Nephron (organoid): ENCODE data around the gene TMEM72.

Source experiments
- H3K27ac Mint-ChIP-seq, 3 experiments: 2 replicates each; pipeline ENCODE4 v1.8.0; 2020; ENCODE audit warnings: mixed read lengths in 3 of 3, mild to moderate bottlenecking in 2 of 3, moderate library complexity in 1 of 3
- H3K27me3 Mint-ChIP-seq: 2 replicates; pipeline ENCODE4 v1.8.0; 2021; ENCODE audit warnings: low read depth, mild to moderate bottlenecking, moderate library complexity, mixed read lengths
- H3K36me3 Mint-ChIP-seq: 2 replicates; pipeline ENCODE4 v1.8.0; 2020; ENCODE audit warnings: low read depth, mixed read lengths
- H3K4me1 Mint-ChIP-seq: 2 replicates; pipeline ENCODE4 v1.8.0; 2020; ENCODE audit warnings: mixed read lengths
- H3K4me3 Mint-ChIP-seq, 3 experiments: 2 replicates each; pipeline ENCODE4 v1.8.0; 2020; ENCODE audit warnings: mild to moderate bottlenecking in 3 of 3, mixed read lengths in 3 of 3, moderate library complexity in 2 of 3
- H3K9me3 Mint-ChIP-seq: 2 replicates; pipeline ENCODE4 v1.8.0; 2020; ENCODE audit warnings: mixed read lengths
- TF ChIP-seq, protein P1 (sequence below), 3 experiments: fragments of 200-600 bp; sonication (generic); IDR thresholded peaks; one replicate each; pipeline ENCODE4 v1.5.0; 2021; ENCODE audit warnings: antibody characterized with exemption in 3 of 3; ENCODE audit not compliant: unreplicated experiment in 3 of 3

The TMEM72 gene

DNA sequence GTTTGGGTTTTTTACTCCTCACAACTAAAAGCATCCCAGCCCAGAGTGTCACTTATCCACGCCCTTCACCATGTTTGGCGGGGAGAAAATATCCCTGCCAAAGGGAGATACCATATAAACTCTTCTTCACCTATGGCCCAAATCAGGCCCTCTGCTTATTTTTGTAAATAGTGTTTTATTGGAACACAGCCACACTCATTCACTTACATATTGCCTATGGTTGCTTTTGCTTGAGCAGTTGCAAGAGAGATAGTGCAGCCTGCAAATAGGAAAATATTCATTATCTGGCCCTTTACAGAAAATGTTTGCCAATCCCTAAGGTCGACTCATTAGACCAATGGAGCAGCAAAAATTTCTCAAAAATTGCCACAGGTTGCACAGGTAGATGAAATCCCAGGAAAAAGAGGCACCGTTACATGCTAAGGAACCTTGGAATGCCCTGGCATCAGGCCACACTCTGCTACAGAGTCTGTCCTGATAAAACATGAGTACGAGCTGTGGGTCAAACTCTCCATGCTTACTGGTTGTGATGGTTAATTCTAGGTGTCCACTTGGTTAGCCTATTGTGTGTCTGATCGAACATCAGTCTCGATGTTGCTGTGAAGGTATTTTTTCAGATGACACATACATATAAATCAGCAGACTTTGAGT, 40.6 kb downstream of the TMEM72 start:
- TF ChIP-seq, protein P1, sequence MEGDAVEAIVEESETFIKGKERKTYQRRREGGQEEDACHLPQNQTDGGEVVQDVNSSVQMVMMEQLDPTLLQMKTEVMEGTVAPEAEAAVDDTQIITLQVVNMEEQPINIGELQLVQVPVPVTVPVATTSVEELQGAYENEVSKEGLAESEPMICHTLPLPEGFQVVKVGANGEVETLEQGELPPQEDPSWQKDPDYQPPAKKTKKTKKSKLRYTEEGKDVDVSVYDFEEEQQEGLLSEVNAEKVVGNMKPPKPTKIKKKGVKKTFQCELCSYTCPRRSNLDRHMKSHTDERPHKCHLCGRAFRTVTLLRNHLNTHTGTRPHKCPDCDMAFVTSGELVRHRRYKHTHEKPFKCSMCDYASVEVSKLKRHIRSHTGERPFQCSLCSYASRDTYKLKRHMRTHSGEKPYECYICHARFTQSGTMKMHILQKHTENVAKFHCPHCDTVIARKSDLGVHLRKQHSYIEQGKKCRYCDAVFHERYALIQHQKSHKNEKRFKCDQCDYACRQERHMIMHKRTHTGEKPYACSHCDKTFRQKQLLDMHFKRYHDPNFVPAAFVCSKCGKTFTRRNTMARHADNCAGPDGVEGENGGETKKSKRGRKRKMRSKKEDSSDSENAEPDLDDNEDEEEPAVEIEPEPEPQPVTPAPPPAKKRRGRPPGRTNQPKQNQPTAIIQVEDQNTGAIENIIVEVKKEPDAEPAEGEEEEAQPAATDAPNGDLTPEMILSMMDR (IDR thresholded peaks at IDR 0.05; ENCODE audit: unreplicated experiment in 3 of 3): no peak
- Mint-ChIP-seq H3K27ac (no peak overlapping the region), H3K4me3 (no peak overlapping the region), H3K9me3 (no peaks in the 10 kb centered on the region), H3K4me1 (peaks cover 67% of the 10 kb centered on the region), H3K27me3 (no peaks in the 10 kb centered on the region), H3K36me3 (peaks cover 23% of the 10 kb centered on the region)

DNA sequence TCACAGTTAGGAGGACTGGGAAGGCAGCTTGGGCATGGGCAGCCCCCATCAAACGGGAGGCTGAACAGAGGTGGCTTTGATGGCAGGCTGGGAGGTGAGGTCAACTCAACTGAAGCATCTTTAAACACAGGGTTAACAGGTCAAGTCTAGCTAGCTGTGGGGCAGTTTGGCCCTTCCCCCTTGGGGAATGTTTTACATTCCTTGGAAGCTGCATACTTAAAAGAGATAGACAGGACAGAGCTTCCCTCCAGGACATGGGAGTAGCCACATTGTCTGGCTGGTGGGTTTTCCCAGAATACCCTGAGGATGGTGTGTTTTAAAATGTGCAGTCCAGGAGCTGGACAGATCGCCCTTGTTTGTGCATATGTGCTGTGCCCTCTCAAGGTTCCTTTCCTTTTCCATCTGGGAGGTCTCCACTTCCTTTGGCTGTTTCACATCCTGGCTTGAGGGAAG, 41.7 kb downstream of the TMEM72 start:
- Mint-ChIP-seq H3K4me1 (peaks cover 67% of the 10 kb centered on the region), H3K4me3 (no peak overlapping the region), H3K27me3 (no peaks in the 10 kb centered on the region), H3K27ac (peak overlapping the region in 2 of 3 experiments; percentile 14 to 17), H3K36me3 (peaks cover 27% of the 10 kb centered on the region), H3K9me3 (no peaks in the 10 kb centered on the region)
- TF ChIP-seq, protein P1 (IDR thresholded peaks at IDR 0.05; ENCODE audit: unreplicated experiment in 3 of 3): no peak

DNA sequence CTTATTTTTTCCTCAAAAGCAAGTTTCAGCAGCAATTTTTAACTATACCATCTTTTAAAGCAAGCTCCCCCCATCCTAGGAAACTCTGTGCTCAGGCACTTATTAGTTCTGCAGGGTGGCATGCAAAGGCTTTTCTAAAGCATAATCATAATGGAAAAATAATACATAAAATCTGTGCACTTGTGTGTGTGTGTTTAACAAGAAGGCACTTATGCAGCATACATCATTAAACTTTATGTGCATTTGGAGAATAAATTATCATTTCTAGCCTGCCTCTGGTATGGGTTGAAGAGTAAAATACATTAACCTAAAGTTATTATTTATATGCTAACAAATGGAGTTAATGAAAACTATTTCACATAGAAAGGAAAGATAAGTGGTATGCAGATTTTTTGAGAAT, 42.9 kb downstream of the TMEM72 start:
- peaks cover 67% of the 10 kb centered on the region for H3K4me1 Mint-ChIP-seq

GRCh38 chr10:44954962-44955361, 43.8 kb downstream of the TMEM72 start:
- TF ChIP-seq, protein P1 (IDR thresholded peaks at IDR 0.05; ENCODE audit: unreplicated experiment in 3 of 3): no peak
- Mint-ChIP-seq H3K4me1 (peaks cover 60% of the 10 kb centered on the region), H3K36me3 (peaks cover 27% of the 10 kb centered on the region), H3K4me3 (no peak overlapping the region), H3K27ac (no peak overlapping the region), H3K9me3 (no peaks in the 10 kb centered on the region), H3K27me3 (no peaks in the 10 kb centered on the region)

More for the DNA sequence above, 42.9 kb downstream of the TMEM72 start:
- Mint-ChIP-seq H3K27ac (no peak overlapping the region), H3K9me3 (no peaks in the 10 kb centered on the region), H3K27me3 (no peaks in the 10 kb centered on the region), H3K36me3 (peaks cover 27% of the 10 kb centered on the region), H3K4me3 (no peak overlapping the region)
- TF ChIP-seq, protein P1 (IDR thresholded peaks at IDR 0.05; ENCODE audit: unreplicated experiment in 3 of 3): no peak

DNA sequence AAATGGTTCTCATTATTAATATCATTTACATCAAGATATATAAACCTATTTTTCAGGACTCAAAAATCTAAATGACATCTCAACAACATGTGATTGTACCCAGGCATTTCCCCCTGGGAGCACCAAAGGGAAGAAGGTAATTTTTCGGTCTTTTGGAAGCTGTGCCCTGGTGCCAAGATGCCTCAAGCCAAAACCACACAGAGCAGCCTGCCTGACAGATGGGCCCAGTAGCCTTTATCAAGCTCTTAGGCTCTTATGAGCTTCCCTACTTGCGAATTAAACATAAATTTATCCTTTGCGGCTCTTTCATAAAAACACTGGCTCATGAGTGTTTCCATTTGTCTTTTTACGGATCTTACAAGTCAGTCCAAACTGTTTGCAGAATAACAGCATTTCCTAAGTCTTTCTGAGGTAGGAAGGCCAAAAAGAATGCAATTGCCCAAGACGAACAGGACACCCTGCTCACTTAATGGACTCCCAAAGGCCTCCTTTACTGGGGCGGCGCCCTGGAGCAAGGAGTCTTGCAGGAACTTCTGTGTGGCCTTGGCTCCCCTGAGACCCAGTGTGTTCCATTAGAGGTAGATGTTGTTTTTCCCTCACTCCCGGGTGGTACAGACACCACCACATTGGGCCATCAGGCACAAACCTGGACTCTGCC, 44.4 kb downstream of the TMEM72 start:
- Mint-ChIP-seq H3K4me3 (no peak overlapping the region), H3K27ac (no peak overlapping the region), H3K36me3 (peaks cover 27% of the 10 kb centered on the region), H3K27me3 (no peaks in the 10 kb centered on the region), H3K4me1 (peaks cover 60% of the 10 kb centered on the region), H3K9me3 (no peaks in the 10 kb centered on the region)
- TF ChIP-seq, protein P1 (IDR thresholded peaks at IDR 0.05; ENCODE audit: unreplicated experiment in 3 of 3): no peak
